Non-pigmented ciliary epithelial cell (primary cell): ENCODE data around the gene SS18L1.
"Not testable (repeated sequence)": the region's sequence is repeated elsewhere in the genome, so short reads cannot be mapped to it uniquely, and the experiment has no call there.

Experiments
- DNase-seq: peaks from one replicate; pipeline ENCODE4 v3.0.0-alpha.2; 2010; ENCODE audit warnings: low read depth

Gene SS18L1

GRCh38 chr20:62137092-62137384 lies 6.5 kb upstream of the SS18L1 start:
- no peak for DNase-seq

GRCh38 chr20:62137478-62138203 lies 5.9 kb upstream of the SS18L1 start:
- DNase-seq = no peak

GRCh38 chr20:62138204-62138543 lies 5.4 kb upstream of the SS18L1 start:
- DNase-seq = no peak

GRCh38 chr20:62138912-62139311 lies 4.7 kb upstream of the SS18L1 start:
- DNase-seq = no peak

GRCh38 chr20:62139636-62140035 lies 3.9 kb upstream of the SS18L1 start:
- DNase-seq = no peak

- no peak for DNase-seq
Observed at GRCh38 chr20:62141043-62141396, 2.5 kb upstream of the SS18L1 start.

GRCh38 chr20:62141397-62142251 lies 1.9 kb upstream of the SS18L1 start:
- DNase-seq = no peak

GRCh38 chr20:62142252-62143080 lies 1.1 kb upstream of the SS18L1 start:
- no peak for DNase-seq

GRCh38 chr20:62143957-62144825 lies 622 bp downstream of the SS18L1 start:
- DNase-seq = no peak

- no peak for DNase-seq
Observed at GRCh38 chr20:62145688-62146018, 2.1 kb downstream of the SS18L1 start.

- no peak for DNase-seq
Observed at GRCh38 chr20:62146019-62146755, 2.6 kb downstream of the SS18L1 start.

GRCh38 chr20:62147125-62147524 lies 3.6 kb downstream of the SS18L1 start:
- no peak for DNase-seq

GRCh38 chr20:62147528-62147927 lies 4.0 kb downstream of the SS18L1 start:
- no peak for DNase-seq

- not testable (repeated sequence) for DNase-seq
Observed at GRCh38 chr20:62148383-62148782, 4.8 kb downstream of the SS18L1 start.

GRCh38 chr20:62148908-62149314 lies 5.3 kb downstream of the SS18L1 start:
- DNase-seq = no peak

- DNase-seq = no peak
Observed at GRCh38 chr20:62149532-62150309, 6.2 kb downstream of the SS18L1 start.

GRCh38 chr20:62150310-62150575 lies 6.7 kb downstream of the SS18L1 start:
- no peak for DNase-seq

GRCh38 chr20:62151225-62151624 lies 7.7 kb downstream of the SS18L1 start:
- no peak for DNase-seq

GRCh38 chr20:62151835-62152364 lies 8.3 kb downstream of the SS18L1 start:
- no peak for DNase-seq

GRCh38 chr20:62155428-62156253 lies 12.1 kb downstream of the SS18L1 start:
- DNase-seq = no peak
